WI38 (cell line): Measurements from ENCODE around the gene PLEKHM3.

ENCODE experiments used
- H3K4me3 ChIP-seq: 2 replicates; pipeline ENCODE4 v1.5.1; 2011; ENCODE audit warnings: low read depth, mild to moderate bottlenecking, control low read depth, low read length
- CTCF ChIP-seq: IDR thresholded peaks from 2 replicates; pipeline ENCODE4 v1.5.1; 2012; ENCODE audit warnings: low read depth, mild to moderate bottlenecking, control low read depth, low read length

PLEKHM3 gene

GRCh38 chr2:207883002-207883780 is 142.1 kb downstream of the PLEKHM3 start:
- H3K4me3 ChIP-seq = no peak overlapping the region
- TF ChIP-seq CTCF = no peak

GRCh38 chr2:207881902-207882301 is 143.4 kb downstream of the PLEKHM3 start:
- TF ChIP-seq CTCF = no peak

DNA sequence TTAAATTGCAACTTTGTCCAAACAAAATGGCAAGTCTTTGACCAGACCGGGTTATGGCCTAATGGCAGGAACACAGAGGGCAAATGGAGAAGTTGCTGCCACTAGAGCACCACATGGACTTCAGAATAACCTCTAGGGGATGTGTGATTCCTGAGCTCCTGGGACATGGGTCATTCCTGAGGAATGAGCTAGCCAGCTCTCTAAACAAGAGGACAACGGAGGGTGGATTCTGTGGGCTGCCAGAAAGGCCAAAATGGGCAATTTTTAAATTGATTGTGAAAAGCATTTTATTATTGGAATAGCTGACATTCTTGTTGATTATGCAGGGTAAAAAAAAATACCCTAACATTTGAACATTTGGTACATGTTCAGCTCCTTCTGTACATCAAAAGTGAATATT is 145.8 kb downstream of the PLEKHM3 start:
- H3K4me3 ChIP-seq = no peak overlapping the region
- no peak for TF ChIP-seq CTCF

More at GRCh38 chr2:207881902-207882301, 143.4 kb downstream of the PLEKHM3 start:
- H3K4me3 ChIP-seq = no peak overlapping the region

- no peak for TF ChIP-seq CTCF
Measured at GRCh38 chr2:207876842-207877535, 148.3 kb downstream of the PLEKHM3 start.

DNA sequence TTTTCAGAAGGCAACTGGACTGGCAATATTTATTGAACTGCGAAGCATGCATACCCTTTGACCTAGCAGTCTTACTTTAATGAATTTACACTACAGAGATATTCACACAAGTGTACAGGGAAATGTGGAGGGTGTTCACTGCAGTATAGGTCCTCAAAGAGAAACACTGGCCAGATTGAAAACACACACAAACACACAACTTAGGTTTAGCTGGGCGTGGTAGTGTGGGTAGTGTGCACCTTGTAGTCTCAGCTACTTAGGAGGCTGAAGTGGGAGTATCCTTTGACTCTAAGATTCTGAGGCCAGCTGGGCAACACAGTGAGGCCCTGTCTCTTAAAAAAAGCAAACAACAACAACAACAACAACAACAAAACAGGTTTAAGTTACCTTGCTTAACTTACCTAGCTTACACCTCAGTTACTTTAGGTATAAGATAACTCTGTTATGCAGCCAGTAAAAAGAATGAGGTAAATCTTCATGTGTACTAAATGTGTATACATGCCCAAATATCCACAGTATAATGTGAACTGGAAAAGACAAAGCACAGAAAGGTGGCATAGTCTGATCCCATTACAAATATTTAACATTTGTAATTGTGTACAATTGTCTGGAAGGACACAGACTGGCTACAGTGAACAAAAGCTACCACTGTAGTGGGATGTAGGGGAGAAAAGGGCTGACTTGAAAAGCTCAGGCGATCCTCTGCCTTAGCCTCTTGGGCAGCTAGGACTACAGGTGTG is 149.7 kb downstream of the PLEKHM3 start:
- no peak for TF ChIP-seq CTCF
- H3K4me3 ChIP-seq = no peak overlapping the region

More at GRCh38 chr2:207876842-207877535, 148.3 kb downstream of the PLEKHM3 start:
- H3K4me3 ChIP-seq = no peak overlapping the region

DNA sequence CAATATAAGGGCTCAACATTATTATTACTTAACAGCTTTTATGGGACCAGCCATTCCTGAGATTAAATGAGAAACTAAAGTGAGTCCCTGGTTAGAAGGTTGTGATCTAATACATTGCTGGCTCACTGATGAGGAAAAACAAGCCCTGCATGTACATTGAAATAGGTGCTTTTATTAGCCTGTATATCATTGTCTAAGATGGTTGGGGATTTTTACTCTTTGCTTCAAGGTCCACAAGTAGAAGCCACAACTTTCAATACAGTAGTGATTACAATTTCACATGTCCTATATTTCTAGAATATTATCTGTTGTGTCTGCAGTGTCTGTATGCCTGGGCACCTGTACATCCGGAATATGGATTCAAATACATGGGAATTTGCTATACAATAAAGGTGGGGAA is 151.5 kb downstream of the PLEKHM3 start:
- no peak for TF ChIP-seq CTCF
- H3K4me3 ChIP-seq = no peak overlapping the region
